Left forelimb (tissue), 1 donor: ENCODE results near the gene COMMD1.
"Not testable (repeated sequence)": the region's sequence is repeated elsewhere in the genome, so short reads cannot be mapped to it uniquely, and the experiment has no call there.

Source experiments
- DNase-seq: peaks from one replicate; pipeline ENCODE4 v3.0.0-alpha.2; 2018; ENCODE audit warnings: low spot score

The COMMD1 gene

GRCh38 chr2:62074233-62074632 lies 168.8 kb downstream of the COMMD1 start:
- no peak for DNase-seq

DNA sequence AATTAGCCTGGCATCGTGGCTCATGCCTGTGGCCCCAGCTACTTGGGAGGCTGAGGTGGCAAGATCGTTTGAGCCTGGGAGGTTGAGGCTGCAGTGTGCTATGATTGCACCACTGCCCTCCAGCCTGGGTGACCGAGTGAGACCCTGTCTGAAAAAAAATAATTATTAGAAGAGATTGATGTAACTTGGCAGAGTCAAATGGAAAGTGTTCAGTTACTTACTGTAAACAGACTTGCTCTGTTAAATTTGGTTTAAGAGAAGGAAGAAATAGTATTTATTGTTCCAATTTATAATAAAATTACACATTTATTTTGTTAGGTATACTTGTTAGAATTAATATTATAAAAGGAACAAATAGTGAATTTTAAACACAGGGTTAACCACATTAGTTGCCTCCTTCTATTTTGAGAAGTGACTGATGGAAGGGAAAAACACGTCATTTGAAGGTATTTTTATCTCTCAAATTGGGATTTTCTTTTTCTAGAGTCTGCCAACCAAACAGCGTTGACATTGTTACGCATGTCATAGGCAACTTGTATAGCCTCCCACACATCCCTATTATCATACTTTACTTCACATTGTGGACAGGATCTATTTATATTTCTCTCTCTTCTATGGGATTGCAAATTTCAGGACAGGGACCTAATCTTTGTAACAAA lies 171.6 kb downstream of the COMMD1 start:
- no peak for DNase-seq

DNA sequence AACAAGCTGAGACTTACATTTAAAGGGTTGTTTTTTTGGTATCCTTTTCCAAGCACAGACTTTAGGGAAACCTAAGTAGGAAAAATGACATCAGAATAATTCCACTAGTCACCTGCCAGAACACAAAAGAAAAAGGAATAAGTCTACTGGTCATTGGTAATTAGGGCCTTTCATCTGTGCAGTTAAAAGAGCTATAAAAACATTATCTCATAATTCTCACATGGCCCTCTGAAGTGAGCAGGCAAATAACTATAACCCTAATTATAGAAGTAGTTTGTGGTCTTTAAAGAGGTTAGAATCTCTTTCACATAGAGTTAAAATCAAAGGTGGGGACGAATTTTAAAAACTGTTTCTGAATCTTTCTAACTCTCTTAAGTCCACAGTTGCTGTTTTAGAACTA lies 179.3 kb downstream of the COMMD1 start:
- DNase-seq: no peak

GRCh38 chr2:62089658-62090057 lies 184.2 kb downstream of the COMMD1 start:
- DNase-seq: no peak

DNA sequence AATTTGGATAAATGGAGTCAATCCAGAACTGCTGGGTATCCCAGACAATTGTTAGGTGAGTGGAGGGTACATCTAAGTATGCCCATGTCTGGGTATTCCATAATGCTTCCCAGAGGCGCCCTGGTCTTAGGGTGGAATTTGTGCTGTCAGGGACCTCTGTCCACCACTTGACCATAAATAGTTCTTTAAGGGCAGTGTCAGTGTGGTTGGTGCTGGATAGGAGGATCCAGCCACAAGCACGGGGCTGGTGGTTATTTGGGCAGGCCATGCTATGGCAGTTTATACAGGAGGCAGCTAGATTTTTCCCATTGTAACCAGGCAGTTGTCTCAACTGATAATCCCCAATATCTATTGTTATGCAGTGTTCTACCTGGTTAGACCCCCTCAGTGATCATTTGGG lies 186.0 kb downstream of the COMMD1 start:
- DNase-seq: no peak

DNA sequence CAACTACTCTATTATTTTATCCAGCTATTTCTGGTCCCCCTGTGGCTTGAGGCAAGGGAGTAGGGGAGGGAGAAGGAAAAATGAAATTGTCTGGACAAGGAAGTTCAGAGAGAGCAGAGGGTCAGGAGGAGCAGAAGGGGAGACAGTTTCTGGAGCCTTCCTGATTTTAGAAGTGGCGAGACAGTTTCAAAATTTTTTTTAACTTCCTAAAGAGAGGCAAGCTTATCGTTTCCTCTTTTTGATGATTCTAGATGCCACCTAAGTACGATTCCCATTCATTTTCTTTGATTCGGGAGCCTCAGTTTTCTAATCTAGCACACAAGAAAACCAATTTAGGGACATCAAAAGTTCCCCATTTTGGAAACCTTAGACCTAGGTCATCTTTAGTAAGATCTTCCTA lies 193.6 kb downstream of the COMMD1 start:
- no peak for DNase-seq

- DNase-seq: no peak
These were observed 194.2 kb downstream of the COMMD1 start for GRCh38 chr2:62099523-62100175.

DNA sequence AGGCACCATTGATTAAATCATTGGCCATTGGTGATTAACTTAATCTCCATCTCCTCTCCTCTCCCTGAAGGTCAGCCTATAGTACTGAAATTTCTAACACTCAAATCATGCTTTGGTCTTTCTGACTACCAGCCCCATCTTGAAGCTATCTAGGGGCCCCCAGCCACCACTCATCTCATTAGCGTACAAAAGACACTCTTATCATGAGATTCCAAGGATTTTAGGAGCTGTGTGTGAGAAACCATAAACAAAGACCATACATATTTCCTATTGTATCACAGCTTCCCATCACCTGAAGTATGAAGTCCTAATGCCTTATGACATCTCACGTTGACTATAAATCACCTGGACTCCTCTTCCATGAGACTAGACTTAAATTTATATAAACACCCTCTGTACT lies 196.4 kb downstream of the COMMD1 start:
- DNase-seq: no peak

DNA sequence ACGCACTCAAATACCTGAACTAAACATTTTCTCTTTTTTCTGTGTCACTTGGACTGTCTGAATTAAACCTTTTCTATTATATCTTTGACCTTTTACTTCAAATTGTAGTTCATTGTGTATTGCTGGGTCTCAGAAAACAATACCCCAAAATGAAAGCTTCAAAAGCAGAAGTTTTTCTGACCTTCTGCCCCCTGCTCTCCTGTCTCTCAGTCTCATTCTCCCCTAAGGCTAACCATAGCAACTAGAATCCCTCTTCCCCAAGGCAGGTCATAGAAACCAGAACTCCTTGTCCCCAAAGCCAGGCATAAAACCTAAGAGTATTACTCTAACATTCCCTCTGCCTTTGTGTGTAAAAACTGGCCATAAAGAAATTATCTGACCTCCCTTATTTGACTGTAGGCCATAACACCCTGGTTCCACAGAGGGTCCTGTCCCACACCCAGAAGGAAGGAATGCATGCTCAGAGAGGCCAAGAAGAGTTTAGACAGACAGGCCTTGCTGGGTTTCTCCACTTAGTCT lies 197.0 kb downstream of the COMMD1 start:
- DNase-seq: no peak

DNA sequence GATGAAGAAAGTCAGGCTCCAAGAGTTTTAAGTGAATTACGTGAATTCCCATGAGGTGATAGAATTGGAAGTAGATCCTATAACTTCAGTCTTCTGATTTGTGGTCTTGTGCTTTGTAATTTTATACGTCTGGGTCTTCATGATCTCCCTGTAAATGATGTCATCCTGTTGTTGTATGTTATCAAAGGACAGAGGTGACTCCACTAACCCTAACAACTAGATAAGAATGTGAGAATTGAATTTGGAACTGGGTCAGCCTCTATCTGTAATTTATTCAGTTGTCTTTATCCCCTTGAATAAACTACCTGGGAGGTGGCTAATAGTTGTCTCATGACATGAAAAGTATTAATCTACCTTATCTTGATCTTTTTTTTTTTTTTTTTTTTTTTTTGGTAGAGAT lies 204.1 kb downstream of the COMMD1 start:
- no peak for DNase-seq

GRCh38 chr2:62110415-62111025 lies 205.0 kb downstream of the COMMD1 start:
- DNase-seq: no peak

DNA sequence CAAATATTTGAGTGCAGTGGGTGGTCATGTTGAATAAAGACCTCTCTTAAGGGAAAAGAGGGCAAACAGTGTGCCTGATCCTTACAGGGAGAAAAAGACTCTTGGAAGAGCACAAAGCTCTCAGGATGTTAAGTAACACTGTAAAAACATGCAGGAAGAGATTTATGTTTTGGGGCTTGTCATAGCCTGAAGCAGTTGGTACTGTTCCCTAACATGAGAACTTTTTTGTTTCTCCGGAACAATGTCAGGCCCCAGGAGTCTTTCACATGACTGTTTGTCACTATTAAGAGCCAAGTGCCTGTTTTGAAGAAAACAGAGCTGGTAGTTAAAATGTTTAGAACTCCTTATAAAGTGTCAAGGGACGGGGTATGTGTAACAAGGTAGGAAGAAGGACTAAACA lies 206.7 kb downstream of the COMMD1 start:
- DNase-seq: no peak

- no peak for DNase-seq
These were observed 209.1 kb downstream of the COMMD1 start for GRCh38 chr2:62114564-62114963.

DNA sequence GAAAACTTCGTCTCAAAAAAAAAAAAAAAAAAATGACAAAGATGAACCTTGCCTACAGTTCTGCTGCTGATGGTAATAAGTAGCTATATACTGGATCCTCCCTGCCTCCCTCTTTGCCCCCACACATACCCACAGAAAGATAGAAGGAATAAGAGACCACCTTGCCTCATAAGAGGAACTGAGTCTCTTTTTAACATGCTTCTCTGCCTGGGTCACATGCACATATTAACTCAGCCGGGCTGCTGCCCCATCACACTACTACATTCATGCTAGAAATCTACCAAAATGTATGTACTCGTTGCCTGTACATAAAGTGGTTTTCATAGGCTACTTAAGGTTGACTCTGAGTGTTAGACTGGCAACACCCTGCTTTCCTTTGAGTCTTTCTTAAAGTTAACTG lies 211.5 kb downstream of the COMMD1 start:
- no peak for DNase-seq

DNA sequence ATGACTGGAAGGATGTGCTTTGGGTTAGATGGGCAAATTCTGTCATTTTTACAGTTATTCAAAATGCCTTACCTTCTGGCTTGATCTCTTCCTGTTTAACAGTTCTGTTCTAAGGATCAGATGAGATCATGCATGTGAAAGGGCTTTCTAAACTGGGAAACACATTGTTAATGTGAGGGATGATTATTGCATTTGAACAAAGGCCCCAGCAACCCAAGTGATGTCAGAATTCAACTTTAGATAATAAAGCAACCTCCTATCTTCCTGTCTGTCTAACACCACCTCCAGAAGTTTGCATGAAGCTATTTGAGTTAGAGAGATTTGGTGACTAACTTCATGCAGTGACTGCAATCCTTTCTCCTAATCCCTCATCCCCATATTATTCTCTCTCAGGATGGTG lies 212.7 kb downstream of the COMMD1 start:
- no peak for DNase-seq

DNA sequence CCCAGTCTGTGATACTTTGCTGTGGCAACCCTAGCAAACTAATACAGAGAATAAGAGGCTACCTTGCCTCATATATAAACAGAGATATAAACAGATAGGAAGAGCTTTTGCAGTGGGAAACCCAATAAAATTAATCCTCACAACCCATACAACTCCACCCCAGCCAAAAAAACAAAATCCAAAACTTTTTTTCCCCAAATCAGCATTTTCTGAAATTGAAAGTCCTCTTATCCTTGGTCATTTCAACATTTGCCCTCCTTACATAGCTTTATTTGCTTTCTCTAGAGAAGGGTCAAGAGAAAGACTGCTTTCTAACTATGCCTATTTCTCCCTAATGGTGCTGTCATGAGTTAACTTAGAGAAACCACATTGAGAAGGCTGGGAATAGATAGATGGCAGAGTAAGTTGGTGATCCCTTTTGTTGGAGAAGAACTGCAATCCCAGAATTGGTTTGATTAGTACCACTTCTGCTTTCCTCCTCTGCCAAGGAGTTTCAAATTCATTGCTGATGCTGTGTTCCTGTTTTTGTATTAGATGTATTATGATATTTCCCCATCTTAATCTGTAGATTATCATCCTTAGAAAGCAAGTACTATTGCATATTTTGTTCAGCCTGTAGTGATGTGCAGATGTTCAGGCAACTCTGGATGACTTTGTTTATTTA lies 214.0 kb downstream of the COMMD1 start:
- DNase-seq: no peak

GRCh38 chr2:62126239-62126638 lies 220.8 kb downstream of the COMMD1 start:
- DNase-seq: not testable (repeated sequence)

- DNase-seq: no peak
These were observed 227.9 kb downstream of the COMMD1 start for GRCh38 chr2:62133320-62133823.

DNA sequence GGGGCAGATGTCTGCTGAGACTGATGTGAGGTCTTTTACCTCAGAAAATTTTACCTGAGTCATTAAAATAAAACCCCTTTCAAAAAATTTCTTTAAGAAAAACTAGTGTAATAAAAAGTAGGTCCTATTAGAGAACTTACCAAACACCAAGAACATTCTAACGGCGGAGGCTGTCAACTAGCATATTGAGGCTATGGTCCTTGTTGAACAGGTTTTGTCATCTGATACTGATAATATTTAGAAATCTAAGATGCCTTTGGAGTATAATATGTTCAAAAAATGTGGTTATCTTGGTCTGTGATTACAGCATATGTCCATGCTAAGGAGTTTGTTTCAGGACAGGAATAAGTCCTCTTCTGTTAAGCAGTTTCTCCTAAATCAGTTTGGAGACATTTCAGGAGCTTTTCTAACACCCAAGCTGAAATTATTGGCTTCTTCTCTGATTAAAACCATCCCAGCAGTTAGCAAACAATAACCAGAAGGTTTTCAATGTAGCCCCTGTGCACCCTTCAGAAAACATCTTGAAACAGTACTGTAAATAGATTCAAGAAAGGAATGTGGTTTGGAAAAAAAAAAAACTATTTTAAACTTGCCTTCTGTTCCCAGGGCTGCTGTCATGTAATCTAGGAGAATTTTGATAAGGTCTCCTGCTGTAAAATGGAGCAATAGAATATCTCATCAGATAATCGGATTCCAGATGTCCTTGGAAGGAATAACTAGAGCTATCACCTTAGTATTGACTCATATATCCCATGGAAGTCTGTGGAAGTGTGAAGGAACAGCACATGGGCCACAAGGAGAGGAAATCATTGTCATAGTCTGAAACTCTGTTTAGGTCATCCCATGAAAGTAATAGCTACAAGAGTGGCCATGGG lies 231.7 kb downstream of the COMMD1 start:
- no peak for DNase-seq

- no peak for DNase-seq
These were observed 235.1 kb downstream of the COMMD1 start for GRCh38 chr2:62140426-62141141.

DNA sequence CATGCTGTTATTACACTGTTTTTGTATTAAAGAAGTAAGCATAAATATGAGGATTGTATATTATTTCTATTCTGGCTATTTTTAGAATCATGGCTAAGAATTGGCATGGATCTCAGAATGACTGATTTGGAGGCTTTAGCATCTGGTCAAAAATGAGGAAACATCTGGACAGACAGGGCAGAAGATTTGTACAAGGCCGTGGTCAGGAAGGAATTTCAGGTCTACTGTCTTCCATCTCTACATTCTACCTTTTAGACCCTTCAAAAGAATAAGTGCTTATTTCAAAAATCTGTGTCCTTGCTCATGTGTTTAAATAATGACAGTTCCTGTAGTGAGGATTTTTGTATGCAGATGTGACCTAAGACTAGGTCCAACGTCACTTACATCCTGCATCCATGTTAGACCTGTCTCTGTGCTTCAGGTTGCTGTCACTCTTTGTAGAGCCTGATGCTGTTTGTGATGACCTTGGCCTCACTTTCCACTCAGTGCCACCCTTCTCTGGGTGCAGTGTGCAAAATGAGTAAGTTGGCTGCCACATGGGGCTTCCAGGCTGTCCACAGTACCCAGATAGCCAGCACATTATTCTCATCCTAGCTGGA lies 235.8 kb downstream of the COMMD1 start:
- DNase-seq: no peak
